DND-41 (cell line): ENCODE data around the gene CCDC74B.
"Not testable (repeated sequence)": the region's sequence is repeated elsewhere in the genome, so short reads cannot be mapped to it uniquely, and the experiment has no call there.

Experiments
- ATAC-seq: fragments of 200-7000 bp; cut with Tn5 transposase; 3 replicates; pipeline ENCODE4 v1.9.1; 2021; ENCODE audit warnings: low read depth; ENCODE audit not compliant: insufficient read depth
- DNase-seq: peaks from one replicate; pipeline ENCODE4 v3.0.0-alpha.2; 2020
- H2AFZ ChIP-seq: 2 replicates; pipeline ENCODE4 v1.6.0; 2012; ENCODE audit warnings: low read depth, low read length
- H3K27ac ChIP-seq: 2 replicates; pipeline ENCODE4 v1.5.1; 2012; ENCODE audit warnings: low read length, inconsistent platforms
- H3K27me3 ChIP-seq: fragments of 200-600 bp; sonication (generic); 2 replicates; pipeline ENCODE4 v1.6.0; 2012; ENCODE audit warnings: low read length, mild to moderate bottlenecking, inconsistent platforms; ENCODE audit not compliant: insufficient read depth, poor library complexity
- H3K36me3 ChIP-seq: 2 replicates; pipeline ENCODE4 v1.5.1; 2012; ENCODE audit warnings: low read length, inconsistent platforms; ENCODE audit not compliant: insufficient read depth
- H3K4me1 ChIP-seq: 2 replicates; pipeline ENCODE4 v1.5.1; 2012; ENCODE audit warnings: mild to moderate bottlenecking, low read length; ENCODE audit not compliant: insufficient read depth
- H3K4me2 ChIP-seq: 2 replicates; pipeline ENCODE4 v1.6.0; 2012; ENCODE audit warnings: mild to moderate bottlenecking, moderate library complexity, low read length, inconsistent platforms; ENCODE audit not compliant: insufficient read depth
- H3K4me3 ChIP-seq, 2 experiments: fragments of 200-600 bp in 1 of 2; shearing (Covaris generic) in 1 of 2; 2 replicates each; pipeline ENCODE4 v1.5.1; 2012 to 2016; ENCODE audit warnings: inconsistent platforms in 2 of 2, low read length in 2 of 2, mild to moderate bottlenecking in 2 of 2, low read depth in 1 of 2, moderate library complexity in 1 of 2
- H3K79me2 ChIP-seq: 2 replicates; pipeline ENCODE4 v1.6.0; 2012; ENCODE audit warnings: low read length, inconsistent platforms; ENCODE audit not compliant: insufficient read depth
- H3K9ac ChIP-seq: 2 replicates; pipeline ENCODE4 v1.6.0; 2012; ENCODE audit warnings: low read depth, mild to moderate bottlenecking, inconsistent platforms, low read length, moderate library complexity
- H3K9me3 ChIP-seq: 2 replicates; pipeline ENCODE4 v1.5.1; 2012; ENCODE audit warnings: low read length, moderate library complexity, mild to moderate bottlenecking, inconsistent platforms; ENCODE audit not compliant: insufficient read depth, severe bottlenecking
- H4K20me1 ChIP-seq: 2 replicates; pipeline ENCODE4 v1.6.0; 2012; ENCODE audit warnings: low read length; ENCODE audit not compliant: insufficient read depth
- EZH2 ChIP-seq: IDR thresholded peaks from 3 replicates; pipeline ENCODE4 v1.6.1; 2012; ENCODE audit warnings: borderline replicate concordance, low read depth, mild to moderate bottlenecking, moderate library complexity, low read length, inconsistent platforms; ENCODE audit not compliant: severe bottlenecking
- TF ChIP-seq, protein P1 (sequence below): IDR thresholded peaks from 2 replicates; pipeline ENCODE4 v1.5.1; 2012; ENCODE audit warnings: borderline replicate concordance, low read length, moderate library complexity, mild to moderate bottlenecking; ENCODE audit not compliant: poor library complexity, severe bottlenecking; ENCODE audit errors: extremely low read depth

CCDC74B gene

GRCh38 chr2:130181325-130181879 is 36.5 kb upstream of the CCDC74B start, which contains the start of gene SMPD4:
TSS of gene SMPD4 (minus strand) at chr2:130181602. CDS start at chr2:130176592, 5,010 bp downstream.
- Histone ChIP-seq H4K20me1 (peaks cover 55% of the 10 kb centered on the region), H3K79me2 (peaks cover 92% of the 10 kb centered on the region), H3K27me3 (no peaks in the 10 kb centered on the region), H3K9ac (peak within 1 kb of the TSS; percentile 87), H3K4me1 (peaks cover 44% of the 10 kb centered on the region), H2AFZ (peak within 1 kb of the TSS; percentile 78), H3K27ac (peak within 1 kb of the TSS; percentile 99), H3K4me2 (peak within 1 kb of the TSS; percentile 92), H3K36me3 (peaks cover 47% of the 10 kb centered on the region), H3K9me3 (no peaks in the 10 kb centered on the region), H3K4me3 (peak within 1 kb of the TSS; percentile 74 to 94)
- peak; percentile 97 for DNase-seq
- TF ChIP-seq, protein P1, sequence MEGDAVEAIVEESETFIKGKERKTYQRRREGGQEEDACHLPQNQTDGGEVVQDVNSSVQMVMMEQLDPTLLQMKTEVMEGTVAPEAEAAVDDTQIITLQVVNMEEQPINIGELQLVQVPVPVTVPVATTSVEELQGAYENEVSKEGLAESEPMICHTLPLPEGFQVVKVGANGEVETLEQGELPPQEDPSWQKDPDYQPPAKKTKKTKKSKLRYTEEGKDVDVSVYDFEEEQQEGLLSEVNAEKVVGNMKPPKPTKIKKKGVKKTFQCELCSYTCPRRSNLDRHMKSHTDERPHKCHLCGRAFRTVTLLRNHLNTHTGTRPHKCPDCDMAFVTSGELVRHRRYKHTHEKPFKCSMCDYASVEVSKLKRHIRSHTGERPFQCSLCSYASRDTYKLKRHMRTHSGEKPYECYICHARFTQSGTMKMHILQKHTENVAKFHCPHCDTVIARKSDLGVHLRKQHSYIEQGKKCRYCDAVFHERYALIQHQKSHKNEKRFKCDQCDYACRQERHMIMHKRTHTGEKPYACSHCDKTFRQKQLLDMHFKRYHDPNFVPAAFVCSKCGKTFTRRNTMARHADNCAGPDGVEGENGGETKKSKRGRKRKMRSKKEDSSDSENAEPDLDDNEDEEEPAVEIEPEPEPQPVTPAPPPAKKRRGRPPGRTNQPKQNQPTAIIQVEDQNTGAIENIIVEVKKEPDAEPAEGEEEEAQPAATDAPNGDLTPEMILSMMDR, result no peak
- no peak for TF ChIP-seq EZH2
- peak; percentile 64 for ATAC-seq

- Histone ChIP-seq H3K79me2 (peaks cover 89% of the 10 kb centered on the region), H3K4me2 (peak overlapping the region; percentile 92), H3K9ac (peak overlapping the region; percentile 87), H2AFZ (peak overlapping the region; percentile 78), H3K4me3 (peak overlapping the region; percentile 74 to 94), H3K36me3 (peaks cover 45% of the 10 kb centered on the region), H4K20me1 (peaks cover 50% of the 10 kb centered on the region), H3K4me1 (peaks cover 44% of the 10 kb centered on the region), H3K27ac (peak overlapping the region; percentile 99)
- not testable (repeated sequence) for H3K27me3 ChIP-seq, H3K9me3 ChIP-seq, DNase-seq, ATAC-seq
Observed at GRCh38 chr2:130180404-130181324, 35.8 kb upstream of the CCDC74B start.

DNA sequence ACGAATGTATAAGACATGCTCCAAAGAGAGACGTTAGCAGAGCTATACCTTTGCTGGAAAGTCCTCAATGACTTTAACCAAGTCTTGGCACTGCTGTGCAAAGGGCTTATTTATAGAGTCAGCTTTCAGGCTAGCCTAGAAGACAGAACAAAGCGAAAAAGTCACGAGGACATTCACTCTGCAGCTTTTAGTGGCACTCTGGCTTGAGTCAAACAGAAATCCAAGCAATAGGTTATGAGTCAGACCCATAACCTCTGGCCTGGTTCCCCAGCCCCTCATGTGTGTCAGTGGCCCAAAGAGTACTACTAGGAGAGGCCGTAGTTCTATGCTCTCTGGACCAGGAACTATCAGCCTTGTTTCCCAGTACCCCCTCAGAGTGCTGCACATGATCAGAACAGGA is 30.0 kb upstream of the CCDC74B start:
- H3K4me1 ChIP-seq, result peaks cover 17% of the 10 kb centered on the region
- H3K9me3 ChIP-seq, H3K27me3 ChIP-seq, H2AFZ ChIP-seq, H3K9ac ChIP-seq, DNase-seq, H3K4me3 ChIP-seq, H3K27ac ChIP-seq, ATAC-seq, H3K4me2 ChIP-seq: not testable (repeated sequence)
- peaks cover 57% of the 10 kb centered on the region for H3K79me2 ChIP-seq
- peaks cover 53% of the 10 kb centered on the region for H4K20me1 ChIP-seq
- H3K36me3 ChIP-seq, result peaks cover 78% of the 10 kb centered on the region

- no peak overlapping the region for H3K27ac ChIP-seq
- peaks cover 11% of the 10 kb centered on the region; the same call in 1 of the 2 replicates for H3K79me2 ChIP-seq
- no peak overlapping the region for H3K4me3 ChIP-seq
- TF ChIP-seq, protein P1, result no peak
- TF ChIP-seq EZH2, result no peak
- no peaks in the 10 kb centered on the region for H3K9me3 ChIP-seq
- H3K27me3 ChIP-seq, result no peaks in the 10 kb centered on the region
- no peaks in the 10 kb centered on the region for H3K4me1 ChIP-seq
- H3K4me2 ChIP-seq, result no peak overlapping the region
- DNase-seq (no peak), ATAC-seq (no peak)
- H3K9ac ChIP-seq, result no peak overlapping the region
- H3K36me3 ChIP-seq, result peaks cover 94% of the 10 kb centered on the region
- peaks cover 17% of the 10 kb centered on the region; the same call in 1 of the 2 replicates for H4K20me1 ChIP-seq
- no peak overlapping the region for H2AFZ ChIP-seq
Observed at GRCh38 chr2:130169896-130170295, 25.0 kb upstream of the CCDC74B start.

- Histone ChIP-seq H3K79me2 (peaks cover 11% of the 10 kb centered on the region; the same call in 1 of the 2 replicates), H4K20me1 (peaks cover 12% of the 10 kb centered on the region; the same call in 1 of the 2 replicates), H3K36me3 (peaks cover 94% of the 10 kb centered on the region)
- ATAC-seq, result 0 out of 3 replicates have a peak, but pooled peaks have one; percentile 42
- not testable (repeated sequence) for DNase-seq, H2AFZ ChIP-seq, H3K27me3 ChIP-seq, H3K4me1 ChIP-seq, H3K4me2 ChIP-seq, H3K9ac ChIP-seq, H3K9me3 ChIP-seq, H3K27ac ChIP-seq, H3K4me3 ChIP-seq
Observed at GRCh38 chr2:130169163-130169562, 24.3 kb upstream of the CCDC74B start.

DNA sequence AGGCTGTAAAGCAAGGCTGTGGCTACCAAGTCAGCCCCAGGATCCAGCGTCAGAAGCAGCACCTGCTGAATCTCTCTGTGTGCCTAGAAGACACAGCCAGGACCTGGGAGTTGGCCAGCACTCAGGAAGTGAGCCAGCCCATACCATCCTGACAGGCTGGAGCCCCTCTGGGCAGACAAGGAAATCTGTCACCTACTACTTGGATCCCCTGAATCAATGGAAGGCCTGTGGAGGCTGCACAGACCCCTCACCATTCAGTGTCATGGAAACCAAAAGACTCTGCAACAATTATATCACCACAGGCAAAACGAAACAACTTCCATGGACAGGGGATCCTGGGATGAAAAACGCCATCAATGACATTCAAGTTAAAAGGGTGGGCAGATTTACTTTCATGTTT is 21.7 kb upstream of the CCDC74B start:
- H3K4me3 ChIP-seq, ATAC-seq, H3K4me1 ChIP-seq, H3K27me3 ChIP-seq, H3K9ac ChIP-seq, DNase-seq, H3K27ac ChIP-seq, H3K79me2 ChIP-seq, H3K9me3 ChIP-seq, H3K4me2 ChIP-seq, H2AFZ ChIP-seq: not testable (repeated sequence)
- H4K20me1 ChIP-seq, result peaks cover 13% of the 10 kb centered on the region; the same call in 1 of the 2 replicates
- peaks cover 88% of the 10 kb centered on the region for H3K36me3 ChIP-seq
